Fibroblast of mammary gland (primary cell): ENCODE results near the gene NGFR.

Experiments
- DNase-seq: peaks from one replicate; pipeline ENCODE4 v3.0.0-alpha.2; 2010; ENCODE audit warnings: low read depth
- H3K4me3 ChIP-seq: 2 replicates; pipeline ENCODE4 v1.5.1; 2011; ENCODE audit warnings: low read depth, mild to moderate bottlenecking, low read length, moderate library complexity; ENCODE audit not compliant: control insufficient read depth
- CTCF ChIP-seq: conservative IDR thresholded peaks from 2 replicates; pipeline ENCODE4 v1.5.1; 2011; ENCODE audit warnings: low read depth, low read length, inconsistent platforms; ENCODE audit not compliant: control insufficient read depth, insufficient read depth

The NGFR gene

GRCh38 chr17:49510059-49510719, 15.1 kb downstream of the NGFR start:
- DNase-seq = no peak
- TF ChIP-seq CTCF = no peak
- no peak overlapping the region for H3K4me3 ChIP-seq

GRCh38 chr17:49510720-49511110, 15.6 kb downstream of the NGFR start:
- no peak for TF ChIP-seq CTCF
- DNase-seq = no peak
- no peak overlapping the region for H3K4me3 ChIP-seq

DNA sequence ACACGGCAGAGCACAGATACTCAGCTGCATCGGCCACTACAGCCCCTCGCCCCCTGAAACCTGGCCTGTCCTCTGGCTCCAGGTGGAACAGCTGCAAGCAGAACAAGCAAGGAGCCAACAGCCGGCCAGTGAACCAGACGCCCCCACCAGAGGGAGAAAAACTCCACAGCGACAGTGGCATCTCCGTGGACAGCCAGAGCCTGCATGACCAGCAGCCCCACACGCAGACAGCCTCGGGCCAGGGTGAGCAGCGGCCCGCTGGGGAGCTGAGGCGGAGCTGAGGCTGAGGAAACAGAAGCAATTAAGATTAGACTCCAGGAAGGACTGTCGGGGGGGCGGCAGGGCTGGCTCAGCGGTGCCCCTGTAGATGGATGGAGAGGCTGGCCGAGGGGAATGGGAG, 16.7 kb downstream of the NGFR start:
- no peak overlapping the region for H3K4me3 ChIP-seq
- TF ChIP-seq CTCF = no peak
- DNase-seq = no peak

DNA sequence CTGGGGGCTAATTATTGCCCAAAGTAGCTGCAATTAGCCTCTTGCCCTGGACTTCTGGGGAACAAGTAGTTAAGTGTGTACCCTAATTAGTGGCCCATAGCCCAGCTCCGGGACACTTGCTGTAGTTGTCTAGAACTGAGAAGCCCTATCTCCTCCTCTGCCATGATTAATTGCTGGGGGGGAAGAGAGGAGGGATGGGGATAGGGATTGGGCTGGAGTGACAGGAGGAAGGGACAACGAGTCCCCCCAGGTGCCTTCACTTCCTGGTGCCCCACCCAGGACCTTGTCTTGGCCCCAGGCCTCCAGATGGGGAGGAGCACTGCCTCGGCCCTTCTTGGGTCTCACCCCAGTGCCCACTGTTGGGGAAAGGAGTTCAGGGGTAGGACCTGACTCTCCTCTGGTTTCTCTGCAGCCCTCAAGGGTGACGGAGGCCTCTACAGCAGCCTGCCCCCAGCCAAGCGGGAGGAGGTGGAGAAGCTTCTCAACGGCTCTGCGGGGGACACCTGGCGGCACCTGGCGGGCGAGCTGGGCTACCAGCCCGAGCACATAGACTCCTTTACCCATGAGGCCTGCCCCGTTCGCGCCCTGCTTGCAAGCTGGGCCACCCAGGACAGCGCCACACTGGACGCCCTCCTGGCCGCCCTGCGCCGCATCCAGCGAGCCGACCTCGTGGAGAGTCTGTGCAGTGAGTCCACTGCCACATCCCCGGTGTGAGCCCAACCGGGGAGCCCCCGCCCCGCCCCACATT, 17.4 kb downstream of the NGFR start:
- DNase-seq = no peak

DNA sequence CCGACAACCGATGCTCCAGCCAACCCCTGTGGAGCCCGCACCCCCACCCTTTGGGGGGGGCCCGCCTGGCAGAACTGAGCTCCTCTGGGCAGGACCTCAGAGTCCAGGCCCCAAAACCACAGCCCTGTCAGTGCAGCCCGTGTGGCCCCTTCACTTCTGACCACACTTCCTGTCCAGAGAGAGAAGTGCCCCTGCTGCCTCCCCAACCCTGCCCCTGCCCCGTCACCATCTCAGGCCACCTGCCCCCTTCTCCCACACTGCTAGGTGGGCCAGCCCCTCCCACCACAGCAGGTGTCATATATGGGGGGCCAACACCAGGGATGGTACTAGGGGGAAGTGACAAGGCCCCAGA, 17.9 kb downstream of the NGFR start:
- H3K4me3 ChIP-seq = no peak overlapping the region
- no peak for TF ChIP-seq CTCF
- no peak for DNase-seq

More for the DNA sequence above, 17.4 kb downstream of the NGFR start:
- TF ChIP-seq CTCF = no peak
- H3K4me3 ChIP-seq = no peak overlapping the region

DNA sequence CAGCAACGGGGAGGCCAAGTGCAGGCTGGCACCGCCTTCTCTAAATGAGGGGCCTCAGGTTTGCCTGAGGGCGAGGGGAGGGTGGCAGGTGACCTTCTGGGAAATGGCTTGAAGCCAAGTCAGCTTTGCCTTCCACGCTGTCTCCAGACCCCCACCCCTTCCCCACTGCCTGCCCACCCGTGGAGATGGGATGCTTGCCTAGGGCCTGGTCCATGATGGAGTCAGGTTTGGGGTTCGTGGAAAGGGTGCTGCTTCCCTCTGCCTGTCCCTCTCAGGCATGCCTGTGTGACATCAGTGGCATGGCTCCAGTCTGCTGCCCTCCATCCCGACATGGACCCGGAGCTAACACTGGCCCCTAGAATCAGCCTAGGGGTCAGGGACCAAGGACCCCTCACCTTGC, 18.5 kb downstream of the NGFR start:
- no peak for TF ChIP-seq CTCF
- no peak for DNase-seq
- H3K4me3 ChIP-seq = no peak overlapping the region
